Transverse colon (tissue), 4 donors: ENCODE data around the gene NPNT. TPM values are rescaled to one million over a fixed set of nuclear protein-coding genes. Genes with fewer than 3 reads are reported as not detected.

ENCODE experiments used
- DNase-seq: peaks from one replicate; pipeline ENCODE4 v3.0.0-alpha.2; 2019
- H3K27ac ChIP-seq, 4 donors: fragments of 200-600 bp; sonication (generic); 2 replicates each; pipeline ENCODE4 v1.5.1; 2016 to 2018; ENCODE audit warnings: inconsistent platforms in 4 of 4
- H3K27me3 ChIP-seq: fragments of 200-600 bp; sonication (generic); 2 replicates; pipeline ENCODE4 v1.5.1; 2017; ENCODE audit warnings: inconsistent platforms
- H3K36me3 ChIP-seq, 4 donors: fragments of 200-600 bp; sonication (generic); 2 replicates each; pipeline ENCODE4 v1.5.1; 2017 to 2019; ENCODE audit warnings: inconsistent platforms in 4 of 4
- H3K4me1 ChIP-seq, 4 donors: fragments of 200-600 bp; sonication (generic); 2 replicates each; pipeline ENCODE4 v1.5.1; 2017 to 2020; ENCODE audit warnings: inconsistent platforms in 4 of 4
- H3K4me3 ChIP-seq, 4 donors: fragments of 200-600 bp; sonication (generic); 1 replicate in 1 of 4; 2 replicates in 3 of 4; pipeline versions ENCODE4 v1.5.1 to v1.6.1; 2017 to 2019; ENCODE audit warnings: inconsistent platforms in 4 of 4
- H3K9me3 ChIP-seq, 2 donors: fragments of 200-600 bp; sonication (generic); 2 replicates each; pipeline ENCODE4 v1.5.1; 2017 to 2019; ENCODE audit warnings: inconsistent platforms in 2 of 2
- EP300 ChIP-seq: sonication (generic); formaldehyde crosslinking; IDR thresholded peaks from one replicate; pipeline ENCODE4 v1.6.1; 2017; ENCODE audit warnings: antibody characterized with exemption, low read depth
- POLR2A ChIP-seq: fragments of 450-650 bp; IDR thresholded peaks from one replicate; pipeline ENCODE4 v1.6.1; 2016; ENCODE audit warnings: antibody characterized with exemption, mild to moderate bottlenecking, moderate library complexity
- POLR2AphosphoS5 ChIP-seq, 3 donors: sonication (generic); formaldehyde crosslinking; IDR thresholded peaks; one replicate each; pipeline ENCODE4 v1.6.1; 2016; ENCODE audit warnings: antibody characterized with exemption in 3 of 3
- WGBS, 2 donors: methylation state at CpG; one replicate each; pipeline ENCODE4 v1.1.5; 2018; ENCODE audit warnings: low coverage in 1 of 2; 5-methylcytosine and 5-hydroxymethylcytosine counted together
- in situ Hi-C, 4 donors: fragments of 200-750 bp; cut with MboI; loops; one replicate each; pipeline versions ENCODE4 v1.15.0 to v1.15.1; 2017; ENCODE audit warnings: low sequenced_read_pairs in 3 of 4, low pct_ligation_motif_present in 1 of 4, low pct_unique_long_range_greater_than_20kb in 1 of 4
- intact Hi-C: fragments of 100-400 bp; cut with DNase I; formaldehyde crosslinking; loops from one replicate; pipeline ENCODE4 v1.15.1; 2023; ENCODE audit warnings: low total_unique reads
- total RNA-seq, 4 donors: library from RNA; depleted of rRNA; stranded (reverse); fragments of >200 nt; gene quantifications; one replicate each; pipeline ENCODE4 v1.1.0, GENCODE V29; 2016
- TF ChIP-seq, protein P1 (sequence below), 5 experiments: fragments of 200-600 bp in 3 of 5; fragments of 450-650 bp in 2 of 5; sonication (generic) in 3 of 5; IDR thresholded peaks; 1 replicate in 2 of 5; 2 replicates in 3 of 5; pipeline ENCODE4 v1.5.1; 2016 to 2017; ENCODE audit warnings: antibody characterized with exemption in 5 of 5, inconsistent platforms in 3 of 5, mild to moderate bottlenecking in 2 of 5, moderate library complexity in 1 of 5

The NPNT gene
- total RNA-seq, 4 donors from 2014 or later = 4.5 to 26.3 (median 24.4) TPM

DNA sequence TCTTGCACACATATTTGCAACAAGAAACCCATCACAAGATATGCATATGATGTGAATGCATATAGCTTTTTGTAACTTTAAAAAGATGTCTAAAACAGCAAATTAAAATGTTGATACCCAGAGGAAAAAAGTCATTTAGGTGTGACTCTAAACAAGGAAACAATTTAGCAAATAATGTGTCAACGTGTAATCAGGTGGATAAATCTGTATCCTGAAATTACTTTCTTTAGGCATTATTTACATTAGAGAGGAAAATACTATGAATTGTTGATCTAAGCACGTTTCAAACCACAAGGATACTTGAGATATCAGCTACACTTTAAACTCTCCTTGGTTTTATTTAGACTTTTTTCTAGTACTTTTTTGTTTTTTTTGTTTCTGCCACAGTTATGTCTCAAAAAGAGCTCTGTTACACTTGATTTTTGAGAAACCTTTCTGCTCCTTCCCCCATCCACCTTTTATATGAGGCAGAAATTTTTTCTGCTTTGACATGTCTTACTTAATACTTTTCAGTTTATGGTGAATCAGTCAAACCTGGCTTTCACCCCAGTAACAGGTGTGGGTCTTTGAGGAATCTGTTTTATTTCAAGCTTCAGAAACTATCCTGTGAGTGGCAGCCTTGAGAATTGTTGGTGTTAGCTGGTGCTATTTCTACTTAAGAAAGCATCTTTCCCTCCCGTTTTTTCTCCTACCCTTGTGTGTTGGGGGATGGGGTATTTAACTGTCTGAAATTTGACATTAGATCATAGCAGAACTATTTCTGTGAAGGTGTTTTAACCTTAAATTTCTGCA is 1.9 kb downstream of the NPNT start:
- no peak for DNase-seq
- TF ChIP-seq, protein P1, sequence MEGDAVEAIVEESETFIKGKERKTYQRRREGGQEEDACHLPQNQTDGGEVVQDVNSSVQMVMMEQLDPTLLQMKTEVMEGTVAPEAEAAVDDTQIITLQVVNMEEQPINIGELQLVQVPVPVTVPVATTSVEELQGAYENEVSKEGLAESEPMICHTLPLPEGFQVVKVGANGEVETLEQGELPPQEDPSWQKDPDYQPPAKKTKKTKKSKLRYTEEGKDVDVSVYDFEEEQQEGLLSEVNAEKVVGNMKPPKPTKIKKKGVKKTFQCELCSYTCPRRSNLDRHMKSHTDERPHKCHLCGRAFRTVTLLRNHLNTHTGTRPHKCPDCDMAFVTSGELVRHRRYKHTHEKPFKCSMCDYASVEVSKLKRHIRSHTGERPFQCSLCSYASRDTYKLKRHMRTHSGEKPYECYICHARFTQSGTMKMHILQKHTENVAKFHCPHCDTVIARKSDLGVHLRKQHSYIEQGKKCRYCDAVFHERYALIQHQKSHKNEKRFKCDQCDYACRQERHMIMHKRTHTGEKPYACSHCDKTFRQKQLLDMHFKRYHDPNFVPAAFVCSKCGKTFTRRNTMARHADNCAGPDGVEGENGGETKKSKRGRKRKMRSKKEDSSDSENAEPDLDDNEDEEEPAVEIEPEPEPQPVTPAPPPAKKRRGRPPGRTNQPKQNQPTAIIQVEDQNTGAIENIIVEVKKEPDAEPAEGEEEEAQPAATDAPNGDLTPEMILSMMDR (IDR thresholded peaks at IDR 0.05) = no peak
- TF ChIP-seq EP300 (no peak), POLR2A (no peak), POLR2AphosphoS5 (IDR thresholded peaks at IDR 0.05) (no peak)
- H3K27me3 ChIP-seq = peaks cover 19% of the 10 kb centered on the region
- H3K27ac ChIP-seq = peak overlapping the region in 3 of 4 donors; percentile 80 to 85 (median 82)
- H3K4me3 ChIP-seq = peak overlapping the region in 3 of 4 donors; percentile 58 to 71 (median 59)
- no peaks in the 10 kb centered on the region for H3K36me3 ChIP-seq
- in situ Hi-C loops (no loop called here), intact Hi-C loops (no loop called here)
- 20 to 21% methylated on average over 3 of the region's 3 CpGs for WGBS, 2 donors
- no peaks in the 10 kb centered on the region for H3K9me3 ChIP-seq
- H3K4me1 ChIP-seq = peaks cover 0 to 15% (median 6%) of the 10 kb centered on the region in 4 donors

GRCh38 chr4:105900541-105900940 is 5.3 kb downstream of the NPNT start:
- DNase-seq = no peak
- in situ Hi-C loops (no loop called here), intact Hi-C loops (no loop called here)
- 51 to 75% methylated on average over 2 of the region's 2 CpGs for WGBS, 2 donors
- TF ChIP-seq, protein P1 (IDR thresholded peaks at IDR 0.05) = no peak
- TF ChIP-seq EP300 (no peak), POLR2AphosphoS5 (IDR thresholded peaks at IDR 0.05) (no peak), POLR2A (no peak)
- no peaks in the 10 kb centered on the region for H3K36me3 ChIP-seq
- H3K9me3 ChIP-seq = no peaks in the 10 kb centered on the region
- H3K27ac ChIP-seq = no peak overlapping the region
- peaks cover 0 to 12% (median 5%) of the 10 kb centered on the region in 4 donors for H3K4me1 ChIP-seq
- H3K4me3 ChIP-seq = no peak overlapping the region
- H3K27me3 ChIP-seq = peaks cover 12% of the 10 kb centered on the region

DNA sequence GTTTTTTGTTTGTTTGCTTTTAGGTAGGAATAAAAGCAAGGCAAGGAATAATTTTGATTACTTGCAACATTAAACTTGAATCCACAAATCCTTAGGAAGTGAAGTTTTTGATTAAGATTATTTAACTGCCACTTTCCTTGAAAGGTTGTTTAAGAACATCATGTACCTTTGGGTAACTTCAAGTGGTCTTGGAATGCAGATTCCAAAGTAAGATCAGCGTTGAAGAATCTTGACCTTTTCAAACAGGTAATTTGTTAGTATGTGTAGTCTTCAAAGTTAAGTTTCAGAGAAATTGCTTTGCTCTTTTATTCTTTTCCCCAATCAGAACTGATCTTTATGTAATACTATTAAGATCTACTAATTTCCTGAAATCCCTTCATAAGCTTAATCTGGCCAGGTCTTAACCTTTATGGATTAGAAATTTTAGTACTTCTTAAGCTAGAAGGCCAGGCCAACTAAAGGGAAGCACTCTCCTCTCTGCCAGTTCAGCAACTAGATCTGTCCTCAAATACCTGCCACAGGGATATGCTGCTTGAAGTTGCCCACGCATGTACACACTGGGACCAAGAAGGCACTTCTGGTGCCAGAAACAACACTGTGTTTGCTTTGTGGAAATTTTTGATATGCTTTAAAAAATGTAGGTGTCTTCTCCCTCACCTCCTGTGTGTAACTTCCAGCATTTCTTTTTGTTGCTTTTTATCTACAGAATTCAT is 7.4 kb downstream of the NPNT start:
- Histone ChIP-seq H3K36me3 (no peaks in the 10 kb centered on the region), H3K9me3 (no peaks in the 10 kb centered on the region), H3K4me1 (peaks cover 0 to 5% (median 2%) of the 10 kb centered on the region in 4 donors), H3K27me3 (no peaks in the 10 kb centered on the region), H3K27ac (no peak overlapping the region), H3K4me3 (no peak overlapping the region)
- no peak for DNase-seq
- TF ChIP-seq EP300 = no peak
- TF ChIP-seq, protein P1 (IDR thresholded peaks at IDR 0.05) = no peak
- TF ChIP-seq POLR2AphosphoS5 (IDR thresholded peaks at IDR 0.05) = no peak
- no peak for TF ChIP-seq POLR2A
- intact Hi-C loops (no loop called here), in situ Hi-C loops (no loop called here)
- WGBS, 2 donors = 87 to 88% methylated on average over 2 of the region's 2 CpGs

DNA sequence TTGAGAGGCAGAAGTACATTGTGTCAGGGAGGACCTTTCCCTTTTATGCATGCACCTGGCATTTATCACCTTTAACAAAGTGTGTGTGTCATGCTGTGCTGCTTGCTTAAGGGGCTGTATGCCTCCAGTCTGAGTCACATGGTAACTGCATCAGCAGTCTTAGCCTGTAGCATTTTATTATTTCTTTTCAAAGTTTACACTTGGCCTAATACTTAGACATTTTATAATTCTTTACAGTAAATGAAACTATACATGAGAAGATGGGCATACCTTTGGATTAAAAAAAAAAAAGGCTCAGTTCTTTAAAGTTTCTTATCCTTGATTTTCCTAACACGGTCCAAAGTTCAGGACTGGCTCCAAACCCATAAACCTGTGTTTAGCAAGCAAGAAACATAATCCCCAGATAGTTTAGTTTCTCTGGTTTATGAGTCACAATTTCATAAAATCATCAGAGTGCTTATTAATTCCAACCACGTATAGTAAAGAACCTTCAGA is 14.6 kb downstream of the NPNT start:
- H3K9me3 ChIP-seq = no peaks in the 10 kb centered on the region
- WGBS, 2 donors = 0 to 33% methylated on average over 1 to 2 of the region's 2 CpGs
- in situ Hi-C loops (no loop called here), intact Hi-C loops (no loop called here)
- peak overlapping the region in 2 of 4 donors; percentile 4 to 7 for H3K4me3 ChIP-seq
- H3K4me1 ChIP-seq = peaks cover 0 to 25% (median 10%) of the 10 kb centered on the region in 4 donors
- TF ChIP-seq EP300 = no peak
- peak in 1 of 3 donors; percentile 28 for TF ChIP-seq POLR2AphosphoS5 (IDR thresholded peaks at IDR 0.05)
- TF ChIP-seq POLR2A = no peak
- H3K27me3 ChIP-seq = no peaks in the 10 kb centered on the region
- peak overlapping the region; percentile 54 to 79 (median 67) for H3K27ac ChIP-seq
- DNase-seq = peak; percentile 26
- H3K36me3 ChIP-seq = no peaks in the 10 kb centered on the region
